ENCODE results near the gene C16orf95. TPM values are rescaled to one million over a fixed set of nuclear protein-coding genes. Genes with fewer than 3 reads are reported as not detected.

The C16orf95 gene
- total and polyA plus RNA-seq, 4 donors = 0.48 to 4.3 (median 2.1) TPM

GRCh38 chr16:87303962-87304521, 13.2 kb downstream of the C16orf95 start:
- 94 to 97% methylated on average over 4 of the region's 4 CpGs for WGBS, 2 donors
- no peak for DNase-seq
- ATAC-seq (ENCODE audit: insufficient read depth, low FRiP score) = no peak
- no peak overlapping the region for H3K4me3 ChIP-seq
- H3K27me3 ChIP-seq (ENCODE audit: control insufficient read depth in 3 of 3, insufficient read depth in 3 of 3, low read length in 2 of 3) = no peaks in the 10 kb centered on the region
- no peak overlapping the region for H3K27ac ChIP-seq (ENCODE audit: low read depth in 1 of 2, low read length in 1 of 2)
- no peaks in the 10 kb centered on the region for H3K9me3 ChIP-seq (ENCODE audit: control insufficient read depth in 4 of 4, insufficient read depth in 3 of 4, low read length in 3 of 4)
- TF ChIP-seq CTCF (IDR thresholded peaks at IDR 0.05; ENCODE audit: control extremely low read depth, extremely low read depth) = no peak
- H3K36me3 ChIP-seq (ENCODE audit: control insufficient read depth in 4 of 4, insufficient read depth in 4 of 4, low read length in 4 of 4) = no peaks in the 10 kb centered on the region
- H3K4me1 ChIP-seq (ENCODE audit: control insufficient read depth in 5 of 5, insufficient read depth in 5 of 5, low read length in 5 of 5) = no peaks in the 10 kb centered on the region
- no peak overlapping the region for H3K9ac ChIP-seq (ENCODE audit: insufficient read depth in 1 of 2, low read length in 2 of 2)

- H3K4me3 ChIP-seq = no peak overlapping the region
- H3K27ac ChIP-seq (ENCODE audit: low read depth in 1 of 2, low read length in 1 of 2) = no peak overlapping the region
- no peaks in the 10 kb centered on the region for H3K27me3 ChIP-seq (ENCODE audit: control insufficient read depth in 3 of 3, insufficient read depth in 3 of 3, low read length in 2 of 3)
- ATAC-seq (ENCODE audit: insufficient read depth, low FRiP score) = no peak
- H3K9me3 ChIP-seq (ENCODE audit: control insufficient read depth in 4 of 4, insufficient read depth in 3 of 4, low read length in 3 of 4) = no peaks in the 10 kb centered on the region
- no peak for TF ChIP-seq CTCF (IDR thresholded peaks at IDR 0.05; ENCODE audit: control extremely low read depth, extremely low read depth)
- no peak overlapping the region for H3K9ac ChIP-seq (ENCODE audit: insufficient read depth in 1 of 2, low read length in 2 of 2)
- no peaks in the 10 kb centered on the region for H3K4me1 ChIP-seq (ENCODE audit: control insufficient read depth in 5 of 5, insufficient read depth in 5 of 5, low read length in 5 of 5)
- WGBS, 2 donors = 70 to 82% methylated on average over 7 of the region's 7 CpGs
- no peak for DNase-seq
- H3K36me3 ChIP-seq (ENCODE audit: control insufficient read depth in 4 of 4, insufficient read depth in 4 of 4, low read length in 4 of 4) = no peaks in the 10 kb centered on the region
Measured at GRCh38 chr16:87303431-87303930, 13.7 kb downstream of the C16orf95 start.

GRCh38 chr16:87298857-87299465, 18.2 kb downstream of the C16orf95 start:
- Histone ChIP-seq H3K4me1 (ENCODE audit: control insufficient read depth in 5 of 5, insufficient read depth in 5 of 5, low read length in 5 of 5) (no peaks in the 10 kb centered on the region), H3K27ac (ENCODE audit: low read depth in 1 of 2, low read length in 1 of 2) (no peak overlapping the region), H3K4me3 (no peak overlapping the region), H3K27me3 (ENCODE audit: control insufficient read depth in 3 of 3, insufficient read depth in 3 of 3, low read length in 2 of 3) (no peaks in the 10 kb centered on the region), H3K9me3 (ENCODE audit: control insufficient read depth in 4 of 4, insufficient read depth in 3 of 4, low read length in 3 of 4) (no peaks in the 10 kb centered on the region), H3K36me3 (ENCODE audit: control insufficient read depth in 4 of 4, insufficient read depth in 4 of 4, low read length in 4 of 4) (no peaks in the 10 kb centered on the region), H3K9ac (ENCODE audit: insufficient read depth in 1 of 2, low read length in 2 of 2) (no peak overlapping the region)
- no peak for DNase-seq
- WGBS, 2 donors = 88 to 95% methylated on average over 13 of the region's 13 CpGs
- ATAC-seq (ENCODE audit: insufficient read depth, low FRiP score) = no peak
- TF ChIP-seq CTCF (IDR thresholded peaks at IDR 0.05; ENCODE audit: control extremely low read depth, extremely low read depth) = no peak

Measured in lung (tissue), 12 donors.